Right ventricle myocardium inferior (tissue), 1 donor: ENCODE data around the gene MAFB. TPM values are rescaled to one million over a fixed set of nuclear protein-coding genes. Genes with fewer than 3 reads are reported as not detected.

ENCODE experiments used
- ATAC-seq: fragments of 200-7000 bp; cut with Tn5 transposase; one replicate; pipeline ENCODE4 v1.9.1; 2020; ENCODE audit warnings: mild to moderate bottlenecking, moderate library complexity
- DNase-seq: peaks from one replicate; pipeline ENCODE4 v3.0.0; 2021; ENCODE audit errors: missing footprints
- intact Hi-C: fragments of 100-400 bp; cut with DNase I; formaldehyde crosslinking; loops from one replicate; pipeline ENCODE4 v1.11.0; 2022
- total RNA-seq: library from RNA; stranded (reverse); fragmentation: NEBNext Ultra II Directional; extraction: Animal tissue kit (Norgen Biotek cat#: 25700); gene quantifications from one replicate; pipeline ENCODE4 v1.2.1, GENCODE V29; 2021
- donor health status: DM: no; HTN: yes; CAD: no; lungs with severe emphysema.

The MAFB gene
- total RNA-seq, 1 donor from 2014 or later, result 17.7 TPM

DNA sequence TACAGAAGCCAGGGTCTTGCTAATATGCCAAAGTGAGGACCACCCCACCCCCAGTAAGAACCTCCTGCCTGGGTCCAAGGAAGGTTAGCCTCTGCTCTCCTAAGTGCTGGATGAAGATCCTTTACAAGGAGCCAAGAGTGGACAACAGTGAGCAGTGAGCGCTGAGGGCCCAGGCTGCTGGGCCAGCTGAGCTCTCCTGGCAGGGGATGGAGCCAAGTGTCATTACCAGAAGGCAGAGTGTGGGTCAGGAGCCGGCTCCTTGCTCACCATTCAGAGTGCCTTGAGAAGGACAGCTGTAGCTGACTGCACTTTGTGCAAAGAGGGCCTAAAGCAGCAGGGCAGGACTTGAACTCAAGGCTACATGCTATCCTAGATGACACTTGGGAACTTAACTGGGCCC is 16.9 kb downstream of the MAFB start:
- DNase-seq (no peak), ATAC-seq (no peak)
- intact Hi-C loops, result no loop called here

- no peak for DNase-seq
- intact Hi-C loops, result no loop called here
- ATAC-seq, result no peak
Measured at GRCh38 chr20:40670253-40670652, 18.8 kb downstream of the MAFB start.

DNA sequence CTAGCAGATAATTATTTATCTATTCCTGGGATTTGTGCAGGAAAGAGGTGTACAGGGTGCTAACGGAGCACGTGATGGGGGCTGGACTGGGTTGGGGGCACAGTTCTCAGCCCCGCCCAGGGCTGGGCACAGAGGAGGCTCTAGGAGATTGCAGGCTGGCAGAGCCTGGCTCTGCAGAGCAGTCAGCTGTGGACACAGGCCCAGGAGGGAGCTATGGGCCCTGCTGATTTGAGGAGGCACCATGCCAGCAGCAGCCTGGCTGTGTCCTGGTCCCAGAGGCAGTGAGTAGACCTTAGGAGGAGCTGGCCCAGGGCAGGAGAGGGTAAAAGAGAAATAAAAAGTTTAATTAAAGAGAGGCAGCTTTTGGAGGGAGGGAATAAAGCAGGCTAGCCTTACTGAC is 19.3 kb downstream of the MAFB start:
- intact Hi-C loops, result no loop called here
- DNase-seq (no peak), ATAC-seq (peak; percentile 70)

GRCh38 chr20:40668449-40669228 is 20.4 kb downstream of the MAFB start:
- ATAC-seq (no peak), DNase-seq (peak; percentile 37)
- intact Hi-C loops, result no loop called here

- no peak for DNase-seq
- no peak for ATAC-seq
- intact Hi-C loops, result no loop called here
Measured at GRCh38 chr20:40667503-40667902, 21.5 kb downstream of the MAFB start.

- ATAC-seq (no peak), DNase-seq (peak; percentile 64)
- intact Hi-C loops, result no loop called here
Measured at GRCh38 chr20:40666336-40666735, 22.7 kb downstream of the MAFB start.

DNA sequence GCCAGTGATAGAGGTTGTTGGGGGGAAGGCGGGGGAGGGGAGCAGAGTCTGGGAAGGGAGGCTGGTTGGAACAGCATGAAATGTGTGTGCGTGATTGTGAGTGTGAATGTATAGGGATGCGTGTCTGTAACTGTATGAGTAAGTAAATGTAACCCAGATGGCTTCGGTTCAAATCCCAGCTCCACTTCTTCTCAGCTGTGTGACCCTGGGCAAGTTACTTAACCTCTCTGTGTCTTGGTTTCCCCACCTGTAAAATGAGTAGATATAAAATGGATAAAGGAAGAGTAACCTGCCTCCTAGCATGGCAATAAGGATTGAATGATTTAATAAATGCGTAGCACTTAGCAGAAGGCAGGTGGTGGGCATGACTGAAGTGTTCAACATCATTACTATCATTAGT is 24.1 kb downstream of the MAFB start:
- ATAC-seq, result no peak
- intact Hi-C loops, result no loop called here
- DNase-seq, result no peak

- intact Hi-C loops, result no loop called here
- DNase-seq (peak; percentile 37), ATAC-seq (no peak)
Measured at GRCh38 chr20:40663991-40664880, 24.8 kb downstream of the MAFB start.

DNA sequence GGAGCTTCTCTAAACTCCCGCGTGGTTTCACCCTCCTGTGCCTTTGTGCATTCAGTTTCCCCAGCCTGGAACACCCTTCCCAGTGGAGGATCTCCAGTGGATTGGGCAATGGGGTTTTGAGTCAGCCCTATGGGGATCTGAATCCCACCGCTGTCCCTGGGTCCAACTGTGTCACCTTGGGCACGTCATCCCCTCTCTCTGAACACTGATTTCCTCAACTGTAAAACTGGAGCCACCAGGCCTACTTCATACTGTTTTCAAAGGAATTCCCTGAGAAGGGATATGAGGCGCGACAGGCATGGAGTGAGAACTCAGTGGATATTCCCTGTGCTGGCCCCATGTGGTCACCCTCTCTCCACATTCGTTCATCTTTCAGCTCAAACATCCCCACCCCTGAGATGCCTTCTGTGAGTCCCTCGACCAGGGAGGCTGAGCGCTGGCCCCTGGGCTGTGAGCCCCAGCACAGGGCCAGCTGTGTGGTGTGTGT is 25.7 kb downstream of the MAFB start:
- intact Hi-C loops, result no loop called here
- no peak for ATAC-seq
- DNase-seq, result peak; percentile 34

DNA sequence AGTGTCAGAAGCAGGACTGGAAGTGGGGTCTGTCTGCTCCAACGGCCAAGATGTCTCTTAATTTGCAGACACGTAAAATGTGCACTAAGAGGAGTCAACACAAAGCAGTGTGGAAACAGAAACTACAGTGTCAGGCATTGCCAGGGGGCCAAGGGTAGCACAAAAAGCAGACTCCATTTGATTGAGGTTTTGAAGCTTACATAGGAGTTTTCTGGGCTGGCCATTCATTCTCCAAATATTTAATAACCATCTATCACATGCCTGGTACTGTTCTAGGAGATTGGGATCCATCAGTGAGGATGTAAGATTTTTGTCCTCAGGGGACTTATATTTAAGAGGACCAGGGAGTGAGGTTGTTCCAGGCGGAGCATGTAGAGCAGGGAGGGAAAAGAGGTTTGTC is 29.5 kb downstream of the MAFB start:
- no peak for ATAC-seq
- no peak for DNase-seq
- intact Hi-C loops, result no loop called here

DNA sequence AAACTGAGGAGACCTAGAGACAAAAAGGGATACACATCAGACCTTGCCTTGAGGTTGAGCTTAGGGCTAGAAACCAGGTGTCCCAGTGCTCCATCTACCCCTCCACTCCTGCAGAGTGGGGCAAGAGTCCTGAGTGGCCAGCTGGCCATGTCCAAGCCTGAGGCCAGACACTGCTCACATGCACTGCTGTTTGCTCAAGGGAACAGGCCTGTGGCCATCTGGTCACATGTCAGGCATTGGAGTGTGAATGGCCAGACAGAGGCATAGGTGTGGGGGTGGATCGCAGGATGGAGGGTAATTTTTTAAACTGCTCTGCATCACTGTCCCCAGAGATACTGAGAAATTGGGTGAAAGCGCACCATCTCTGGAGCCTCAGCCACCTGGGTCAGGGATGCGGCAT is 30.5 kb downstream of the MAFB start:
- intact Hi-C loops, result no loop called here
- no peak for ATAC-seq
- DNase-seq, result no peak

GRCh38 chr20:40657526-40657925 is 31.5 kb downstream of the MAFB start:
- intact Hi-C loops, result no loop called here
- peak; percentile 74 for ATAC-seq
- DNase-seq, result no peak

DNA sequence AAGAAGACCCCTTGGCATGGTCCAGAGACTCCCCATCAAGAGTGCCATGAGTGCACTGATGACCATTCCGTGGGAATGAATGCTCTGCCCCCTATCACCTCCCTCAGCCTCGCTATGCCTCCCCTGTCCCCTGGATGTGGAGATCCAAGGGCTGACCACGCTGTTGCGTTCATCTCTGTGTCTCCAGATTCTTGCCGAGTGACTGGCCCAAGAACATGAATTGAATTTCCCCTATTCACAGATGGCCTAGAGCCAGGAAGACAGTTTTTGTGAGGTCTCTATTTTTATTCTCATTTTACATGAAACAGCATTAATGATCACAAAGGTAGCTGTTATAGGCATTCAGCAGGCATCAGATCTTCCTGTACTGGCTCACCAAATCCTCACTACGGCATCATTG is 33.6 kb downstream of the MAFB start:
- DNase-seq (no peak), ATAC-seq (no peak)
- intact Hi-C loops, result no loop called here

GRCh38 chr20:40654876-40655275 is 34.2 kb downstream of the MAFB start:
- ATAC-seq (peak; percentile 89), DNase-seq (no peak)
- intact Hi-C loops, result no loop called here

DNA sequence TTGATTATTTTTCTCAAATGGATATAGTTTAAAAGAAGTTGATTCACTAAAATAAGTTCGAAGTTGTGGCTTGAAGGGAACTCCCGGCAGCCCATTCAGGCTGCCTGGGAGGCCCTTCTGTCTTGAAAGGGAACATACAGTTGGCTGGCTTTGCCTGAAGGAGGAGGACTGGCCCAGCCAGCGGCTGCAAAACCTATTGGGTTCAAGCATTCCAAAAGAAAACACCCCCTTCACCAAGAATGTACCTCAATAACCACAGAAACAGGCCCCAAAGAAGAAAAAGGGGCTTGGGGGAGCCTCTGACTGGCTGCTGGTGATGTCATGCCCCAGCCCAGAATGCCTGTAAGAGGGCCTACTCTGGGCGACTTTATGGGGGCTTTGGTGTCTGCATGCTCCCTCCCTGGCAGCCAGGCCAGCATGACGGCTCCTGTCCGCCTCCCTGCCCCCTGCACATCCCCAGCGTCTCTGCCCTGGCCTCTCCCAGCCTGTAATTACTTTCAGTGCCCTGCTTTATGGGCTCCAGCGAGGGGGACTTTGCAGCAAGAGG is 36.5 kb downstream of the MAFB start:
- intact Hi-C loops, result no loop called here
- ATAC-seq (no peak), DNase-seq (no peak)

GRCh38 chr20:40651151-40651550 is 37.9 kb downstream of the MAFB start:
- ATAC-seq, result no peak
- DNase-seq, result no peak
- intact Hi-C loops, result no loop called here

DNA sequence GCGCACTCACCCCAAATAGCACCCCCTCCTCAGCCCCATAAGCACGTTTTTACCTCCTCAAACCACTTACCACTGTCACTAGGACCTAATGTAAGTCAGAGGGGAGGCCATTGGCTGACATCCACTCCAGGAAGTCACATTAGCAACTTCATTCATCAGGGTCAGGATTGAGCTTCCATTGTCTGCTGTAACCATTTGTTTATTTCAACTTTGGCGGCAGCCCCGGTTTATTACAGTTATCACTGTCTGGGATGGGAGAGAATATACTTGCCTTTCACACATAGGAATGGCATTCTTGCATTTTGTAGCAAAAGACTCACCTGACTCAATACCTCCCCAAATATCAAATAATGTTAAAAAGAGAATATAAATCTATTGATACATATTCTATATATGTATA is 38.3 kb downstream of the MAFB start:
- no peak for DNase-seq
- ATAC-seq, result no peak
- intact Hi-C loops, result no loop called here

DNA sequence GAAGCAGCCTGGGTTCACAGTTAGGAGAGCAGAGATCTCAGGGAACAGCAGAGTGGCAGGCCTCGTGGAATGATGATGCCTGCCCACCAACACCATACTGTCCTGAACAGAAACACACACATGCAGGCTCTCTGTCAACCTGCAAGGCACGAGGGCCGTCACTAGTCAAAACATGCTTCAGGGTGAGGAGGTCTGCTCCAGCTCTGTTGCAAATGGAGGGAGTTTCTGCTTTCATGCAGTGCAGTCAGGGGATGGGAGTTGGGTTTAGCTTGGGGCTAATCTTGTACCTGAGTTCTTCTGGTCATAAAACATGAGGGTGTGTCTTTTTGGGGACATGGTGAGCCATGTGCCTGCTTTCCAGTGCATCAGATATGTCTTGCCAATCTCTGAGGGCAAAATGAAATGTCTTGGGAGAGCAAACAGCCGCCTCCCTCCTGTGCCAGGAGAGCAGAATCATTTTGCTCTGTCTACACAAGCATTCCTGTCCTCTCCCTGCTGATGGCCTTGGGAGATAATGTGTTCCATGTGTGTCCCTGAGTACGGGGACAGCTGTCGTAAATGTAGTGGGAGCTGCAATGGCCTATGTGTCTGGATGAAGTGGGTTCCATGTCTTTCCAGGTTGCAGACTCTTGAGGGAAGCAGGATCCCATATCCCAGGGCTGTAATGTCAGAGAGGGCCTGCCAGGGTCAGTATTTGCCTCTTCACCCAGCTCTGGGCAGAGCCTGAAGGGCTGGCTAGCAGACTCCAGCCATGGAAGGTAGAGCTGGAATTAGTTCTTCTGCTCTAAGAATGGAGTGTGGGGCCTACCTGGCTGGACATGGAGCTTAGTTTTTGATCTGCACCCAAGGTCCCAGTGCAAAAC is 40.6 kb downstream of the MAFB start:
- no peak for DNase-seq
- no peak for ATAC-seq
- intact Hi-C loops, result no loop called here

- DNase-seq (no peak), ATAC-seq (no peak)
- intact Hi-C loops, result no loop called here
Measured at GRCh38 chr20:40646813-40647212, 42.2 kb downstream of the MAFB start.
